Measurements from ENCODE around the gene RGS10. TPM values are rescaled to one million over a fixed set of nuclear protein-coding genes. Genes with fewer than 3 reads are reported as not detected.

The RGS10 gene
- total RNA-seq, 4 donors from 2014 or later, result 18.6 to 32.6 (median 28.4) TPM

- no peak for DNase-seq (ENCODE audit: low spot score in 2 of 2)
- no peak for TF ChIP-seq CTCF (IDR thresholded peaks at IDR 0.05)
- no peak for TF ChIP-seq POLR2A (IDR thresholded peaks at IDR 0.05)
- no peak for TF ChIP-seq EP300 (IDR thresholded peaks at IDR 0.05)
- Histone ChIP-seq H3K27ac (no peak overlapping the region), H3K9me3 (no peaks in the 10 kb centered on the region), H3K36me3 (peaks cover 0 to 24% (median 0%) of the 10 kb centered on the region in 3 donors), H3K4me3 (no peak overlapping the region), H3K27me3 (no peaks in the 10 kb centered on the region), H3K4me1 (peaks cover 0 to 17% (median 4%) of the 10 kb centered on the region in 4 donors)
- 86 to 89% methylated on average over 10 of the region's 10 CpGs for WGBS, 2 donors
These were observed 23.6 kb downstream of the RGS10 start for GRCh38 chr10:119518936-119519335.

DNA sequence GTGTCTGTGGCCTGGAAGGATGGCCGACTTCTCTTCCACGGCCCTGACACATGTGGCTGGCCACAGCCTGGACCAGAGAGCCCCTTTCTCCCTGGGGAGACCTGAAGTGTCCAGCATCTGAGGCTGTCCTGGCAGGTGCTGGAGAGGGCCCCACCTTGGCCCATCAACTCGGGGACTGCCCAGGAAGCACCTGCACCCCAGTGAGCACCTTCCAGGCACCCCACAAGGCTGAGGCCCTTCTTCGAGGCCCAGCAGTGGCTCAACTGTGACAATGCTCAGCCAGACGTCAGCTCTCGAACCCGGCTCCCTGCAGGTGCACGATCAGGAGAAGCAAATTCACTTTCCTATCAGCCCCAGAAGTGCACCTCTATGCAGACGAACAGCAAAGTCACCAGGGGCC is 24.3 kb downstream of the RGS10 start:
- Histone ChIP-seq H3K36me3 (peaks cover 0 to 22% (median 0%) of the 10 kb centered on the region in 3 donors), H3K4me3 (no peak overlapping the region), H3K4me1 (peaks cover 0 to 17% (median 4%) of the 10 kb centered on the region in 4 donors), H3K27me3 (no peaks in the 10 kb centered on the region), H3K27ac (peak overlapping the region in 3 of 4 donors; percentile 18 to 61 (median 59)), H3K9me3 (no peaks in the 10 kb centered on the region)
- WGBS, 2 donors, result 77 to 90% methylated on average over 5 to 9 of the region's 9 CpGs
- DNase-seq (ENCODE audit: low spot score in 2 of 2), result no peak
- no peak for TF ChIP-seq CTCF (IDR thresholded peaks at IDR 0.05)
- TF ChIP-seq EP300 (IDR thresholded peaks at IDR 0.05), result no peak
- TF ChIP-seq POLR2A (IDR thresholded peaks at IDR 0.05), result no peak

GRCh38 chr10:119517235-119518141 is 25.0 kb downstream of the RGS10 start:
- peak overlapping the region in 3 of 4 donors; percentile 18 to 62 (median 59) for H3K27ac ChIP-seq
- H3K9me3 ChIP-seq, result no peaks in the 10 kb centered on the region
- TF ChIP-seq POLR2A (IDR thresholded peaks at IDR 0.05) (no peak), CTCF (IDR thresholded peaks at IDR 0.05) (no peak), EP300 (IDR thresholded peaks at IDR 0.05) (peak in 1 of 2 donors; percentile 13)
- peak in 1 of 2 donors; percentile 40 for DNase-seq (ENCODE audit: low spot score in 2 of 2)
- H3K36me3 ChIP-seq, result peaks cover 0 to 24% (median 0%) of the 10 kb centered on the region in 3 donors
- H3K4me3 ChIP-seq, result no peak overlapping the region
- peaks cover 0 to 17% (median 4%) of the 10 kb centered on the region in 4 donors for H3K4me1 ChIP-seq
- no peaks in the 10 kb centered on the region for H3K27me3 ChIP-seq
- 71 to 81% methylated on average over 21 of the region's 21 CpGs for WGBS, 2 donors

DNA sequence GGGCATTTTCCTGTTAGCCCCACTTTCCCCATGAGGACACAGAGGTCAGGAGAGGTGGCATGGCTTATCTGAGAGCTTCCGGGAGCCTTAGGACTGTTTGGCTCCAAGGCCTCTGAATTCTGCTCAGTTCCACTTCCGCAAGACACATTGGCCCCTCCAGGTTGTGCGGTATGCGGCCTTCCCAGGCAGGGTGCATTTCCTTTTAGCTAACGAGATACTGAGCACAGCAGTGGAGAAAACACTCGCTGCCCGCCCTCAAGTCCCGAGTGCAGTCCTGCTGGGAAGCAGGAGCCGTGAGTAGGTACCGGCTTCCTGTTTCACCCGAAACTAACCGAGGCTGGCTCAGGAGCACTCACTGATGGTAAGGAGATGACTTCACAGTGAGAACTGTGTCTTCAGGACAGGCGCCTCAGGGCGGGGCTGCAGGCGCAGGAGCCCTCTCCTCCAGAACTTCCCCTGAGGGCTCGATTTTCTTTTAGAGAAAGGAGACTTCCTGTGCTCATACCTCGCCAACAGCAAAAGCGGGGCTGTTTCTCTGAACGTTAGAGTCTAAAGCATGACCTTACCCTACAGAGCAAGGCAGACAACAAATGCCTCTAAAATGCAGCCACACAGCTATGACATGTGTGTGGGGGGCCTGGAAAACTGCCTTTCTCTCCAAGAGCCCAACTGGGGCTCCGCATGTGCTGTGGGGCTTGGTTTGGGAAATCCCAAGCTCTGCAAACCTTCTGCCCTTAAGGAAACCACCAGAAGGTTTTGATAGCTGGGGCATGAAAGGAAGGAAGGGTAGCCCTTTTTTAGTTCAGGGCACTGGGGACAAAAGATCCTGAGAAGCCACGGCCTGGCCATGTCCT is 25.9 kb downstream of the RGS10 start:
- Histone ChIP-seq H3K9me3 (no peaks in the 10 kb centered on the region), H3K27me3 (no peaks in the 10 kb centered on the region), H3K4me1 (peaks cover 0 to 17% (median 4%) of the 10 kb centered on the region in 4 donors), H3K27ac (peak overlapping the region in 2 of 4 donors; percentile 36 to 62), H3K36me3 (peaks cover 0 to 27% (median 0%) of the 10 kb centered on the region in 3 donors), H3K4me3 (no peak overlapping the region)
- DNase-seq (ENCODE audit: low spot score in 2 of 2), result no peak
- no peak for TF ChIP-seq POLR2A (IDR thresholded peaks at IDR 0.05)
- TF ChIP-seq CTCF (IDR thresholded peaks at IDR 0.05), result no peak
- no peak for TF ChIP-seq EP300 (IDR thresholded peaks at IDR 0.05)
- 66 to 68% methylated on average over 16 to 20 of the region's 21 CpGs for WGBS, 2 donors

All from tibial nerve (tissue), 4 donors.